ENCODE measurements around the gene WDFY2.
"Not testable (repeated sequence)": the region's sequence is repeated elsewhere in the genome, so short reads cannot be mapped to it uniquely, and the experiment has no call there.

The WDFY2 gene

DNA sequence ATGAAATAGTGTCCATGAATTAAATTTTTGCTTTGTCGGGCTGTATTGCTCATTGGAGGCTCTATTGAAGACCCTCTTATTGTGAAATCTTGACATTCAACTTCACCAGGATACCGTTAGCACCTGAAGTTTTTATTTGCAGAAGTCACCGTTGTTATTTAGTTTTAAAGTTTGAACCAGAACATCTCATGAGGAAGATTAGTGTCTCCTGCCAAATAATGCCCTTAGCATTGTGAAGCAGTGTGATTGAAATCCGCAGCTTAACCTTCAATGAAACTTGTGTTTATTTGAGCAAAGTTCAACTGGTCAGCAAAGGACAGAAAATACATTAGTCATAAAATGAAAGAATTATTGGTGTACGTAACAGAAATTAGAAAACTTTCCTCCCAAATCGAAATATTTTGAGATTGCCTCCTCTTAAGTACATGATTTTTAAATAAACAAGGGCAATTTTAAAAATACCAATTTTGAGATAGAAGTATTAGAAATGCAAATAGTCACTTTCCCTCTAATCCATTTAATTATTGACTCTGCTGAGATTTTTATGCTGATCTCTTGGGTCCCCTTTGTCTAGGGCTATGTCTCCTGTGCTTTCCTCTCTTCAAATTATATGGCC is 84.4 kb downstream of the WDFY2 start:
- peak in 1 of 3 experiments; percentile 41 for DNase-seq

DNA sequence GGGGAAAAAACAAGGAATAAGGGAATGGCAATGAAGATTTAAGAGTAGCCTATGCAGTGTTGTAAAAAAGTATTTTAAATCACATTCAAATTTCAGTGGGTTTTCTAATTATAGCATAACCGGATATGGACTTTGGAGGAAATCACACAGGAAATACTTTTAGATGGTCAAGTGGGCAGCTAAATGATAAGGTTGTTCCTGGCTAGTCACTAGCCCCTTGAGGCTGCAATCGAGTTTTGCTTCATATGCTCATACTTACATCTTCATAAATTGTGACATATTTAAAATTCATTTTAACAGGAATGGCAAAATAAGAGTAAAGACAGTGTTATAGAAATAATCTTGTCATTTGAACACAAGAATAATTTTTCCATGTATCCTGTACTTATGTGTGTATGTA is 88.9 kb downstream of the WDFY2 start:
- no peak for DNase-seq

DNA sequence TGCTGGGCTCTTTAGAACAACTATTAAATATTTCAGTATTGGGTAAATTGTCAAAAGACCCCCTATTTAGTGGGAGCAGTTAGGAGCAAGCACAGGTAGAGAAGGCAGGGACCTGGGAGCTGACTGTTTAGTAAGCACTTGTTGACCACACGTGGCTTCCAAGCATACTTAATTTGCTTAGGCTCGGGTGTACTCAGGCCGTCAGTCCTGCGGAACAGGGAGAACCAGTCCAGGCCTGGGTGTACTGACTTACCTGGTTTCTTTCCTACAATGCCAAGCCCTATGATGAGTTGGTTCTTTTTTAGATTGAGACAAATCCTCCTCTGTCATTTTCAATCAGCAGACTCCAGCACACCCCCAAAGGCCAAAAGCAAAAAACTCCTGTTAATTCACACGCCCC is 90.0 kb downstream of the WDFY2 start:
- DNase-seq, result peak; percentile 62 to 76 (median 71)

DNA sequence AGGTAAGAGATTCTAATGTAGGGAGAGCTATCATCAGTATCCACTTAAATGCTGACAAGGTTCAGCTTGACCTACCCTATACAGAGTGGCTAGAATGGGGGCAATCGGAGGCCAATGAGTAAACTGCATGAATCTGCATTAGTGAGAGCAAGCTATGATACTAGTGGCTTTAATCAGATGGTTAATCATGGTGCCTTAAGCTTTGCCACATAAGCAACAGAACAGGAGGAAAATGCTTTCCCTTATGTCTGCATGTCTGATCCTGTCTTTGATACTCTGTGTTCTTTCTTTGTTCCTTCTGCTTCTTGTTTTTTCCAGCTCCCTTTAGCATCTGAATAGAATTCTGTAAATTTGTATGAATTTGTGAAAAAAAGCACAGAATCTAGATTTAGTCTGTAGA is 91.1 kb downstream of the WDFY2 start:
- no peak for DNase-seq

DNA sequence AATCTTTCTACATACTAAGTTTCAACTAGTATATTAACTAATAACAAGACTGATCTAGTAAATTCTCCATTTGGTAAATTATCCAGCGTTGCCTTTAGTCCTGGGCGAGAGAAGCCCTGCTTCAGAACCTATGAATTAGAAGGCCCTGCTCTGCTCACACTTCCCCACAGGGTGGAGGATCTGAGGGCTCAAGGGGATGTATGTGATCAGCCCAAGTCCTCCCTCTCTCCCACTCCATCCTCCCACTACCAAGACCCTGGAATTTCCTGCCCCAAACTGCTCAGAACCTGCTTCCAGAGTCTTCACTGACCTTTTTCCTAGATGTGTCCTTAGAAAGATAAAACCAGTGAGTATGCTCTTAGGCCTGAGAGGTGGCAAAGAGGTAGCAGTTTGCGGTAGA is 91.6 kb downstream of the WDFY2 start:
- DNase-seq, result no peak

DNA sequence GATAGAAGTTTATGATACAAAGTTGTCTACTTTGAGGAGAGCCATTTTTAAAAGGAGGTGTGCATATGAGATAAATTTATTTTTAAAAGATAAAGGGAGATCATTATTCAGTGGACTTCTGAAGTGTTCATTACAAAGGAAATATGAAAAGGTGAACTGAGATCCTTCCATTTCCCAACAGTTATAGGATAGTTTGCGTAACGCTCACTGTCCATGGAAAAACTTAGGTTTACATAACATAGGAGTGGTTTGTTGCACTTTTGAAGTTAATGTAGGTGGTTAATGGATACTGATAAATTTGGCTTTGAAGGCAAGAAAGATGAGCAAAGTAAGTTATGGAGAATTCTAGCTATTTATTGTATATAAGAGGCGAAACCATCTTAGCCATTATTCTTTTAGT is 92.5 kb downstream of the WDFY2 start:
- no peak for DNase-seq

DNA sequence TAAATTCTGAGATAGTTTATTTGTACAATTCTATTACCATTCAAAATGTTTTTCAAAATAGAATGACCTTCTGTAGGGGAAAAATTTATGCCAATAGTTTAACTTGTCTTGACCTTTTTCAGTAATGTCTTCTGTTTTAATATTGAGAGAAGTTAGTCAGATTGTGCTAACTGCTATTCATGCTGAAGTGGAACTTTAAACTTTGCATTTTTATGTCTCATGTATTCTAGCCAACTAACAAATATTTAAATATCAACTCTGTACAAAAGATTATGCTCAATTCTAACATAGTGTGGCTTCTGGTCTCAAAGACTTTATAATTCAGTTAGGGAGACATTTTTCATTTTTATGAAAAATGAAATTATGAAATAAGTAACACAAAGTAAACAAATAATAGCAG is 94.2 kb downstream of the WDFY2 start:
- no peak for DNase-seq

DNA sequence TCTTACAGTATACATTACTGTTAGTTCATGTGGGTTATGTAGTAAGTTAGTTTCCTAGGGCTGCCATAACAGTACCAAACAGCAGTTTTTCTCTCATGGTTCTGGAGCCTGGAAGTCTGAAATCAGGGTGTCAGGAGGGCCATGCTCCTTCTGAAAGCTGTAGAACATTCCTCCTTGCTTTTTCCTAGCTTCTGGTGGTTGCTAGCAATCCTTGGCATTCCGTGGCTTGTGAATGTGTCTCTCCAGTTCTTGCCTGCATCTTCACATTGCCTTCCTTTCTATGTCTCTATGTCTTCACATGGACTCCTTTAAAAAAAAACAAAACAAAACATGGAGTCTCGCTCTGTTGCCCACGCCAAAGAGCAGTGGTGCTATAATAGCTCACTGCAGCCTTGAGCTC is 95.4 kb downstream of the WDFY2 start:
- DNase-seq, result no peak

DNA sequence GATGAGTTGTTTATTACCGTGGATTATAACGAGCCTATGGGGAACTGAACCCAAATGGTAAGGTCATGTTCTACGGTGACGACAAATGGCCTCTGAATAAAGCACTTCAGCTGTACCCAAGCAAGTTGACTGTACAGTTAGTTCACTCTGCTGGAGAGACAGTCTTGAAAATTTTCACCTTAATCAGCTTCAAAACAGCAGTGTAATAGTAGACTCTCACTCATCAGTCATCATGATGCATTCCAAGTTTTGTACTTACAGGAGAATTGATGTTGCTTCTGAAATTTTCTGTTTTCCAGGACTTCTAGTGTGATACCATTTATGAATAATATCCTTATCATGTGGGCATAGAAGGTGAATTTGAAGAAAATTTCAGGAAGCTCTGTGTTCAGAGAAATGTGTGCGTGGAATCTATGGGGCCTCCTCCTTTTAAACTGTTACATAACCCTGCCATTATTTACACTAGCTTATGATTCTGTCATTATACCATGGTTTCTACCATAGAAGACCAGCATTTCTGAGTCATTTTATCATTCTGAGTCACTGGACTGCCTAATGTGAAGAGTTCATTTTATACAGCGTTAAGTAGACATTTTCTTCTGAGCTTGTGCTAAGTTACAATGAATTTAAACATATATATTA is 96.9 kb downstream of the WDFY2 start:
- DNase-seq, result no peak

DNA sequence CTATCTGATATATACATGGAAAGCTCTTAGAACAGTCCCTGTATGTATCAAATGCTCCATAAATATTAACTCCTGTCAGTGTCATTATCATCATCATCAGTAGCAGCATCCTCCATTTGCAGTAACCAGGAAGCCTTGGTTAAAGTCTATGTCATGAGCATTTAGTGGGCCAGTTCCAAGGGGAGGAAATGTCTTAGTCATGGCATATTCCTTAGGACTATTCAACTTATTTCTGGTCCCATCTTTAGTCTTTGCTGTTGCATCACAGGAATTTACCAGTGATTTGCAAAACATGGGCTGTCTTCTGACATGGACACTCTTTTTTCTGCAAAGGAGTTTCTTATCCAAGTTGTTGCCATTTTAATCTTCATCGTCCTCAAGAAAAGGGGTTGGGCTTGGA is 98.4 kb downstream of the WDFY2 start:
- DNase-seq, result no peak

DNA sequence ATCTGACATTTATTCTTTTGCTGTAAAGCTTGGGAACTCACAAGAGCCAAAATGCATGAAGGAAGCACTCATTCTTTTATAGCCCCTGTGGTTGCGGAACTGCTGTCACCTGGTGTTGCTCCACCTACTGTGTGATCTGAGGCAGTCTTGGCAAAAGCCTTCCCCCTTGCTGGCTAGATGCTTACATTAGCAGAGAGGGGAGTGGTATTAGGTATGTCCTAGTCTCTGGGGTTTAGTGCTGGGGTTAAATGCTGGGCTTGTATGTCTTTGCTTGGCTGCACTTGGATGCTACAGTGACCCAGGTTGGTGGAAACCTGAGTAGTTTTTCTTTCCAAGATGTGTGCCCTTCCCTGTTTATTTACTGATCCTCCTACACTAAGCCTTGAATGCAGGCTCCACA is 99.3 kb downstream of the WDFY2 start:
- DNase-seq, result peak in 1 of 3 experiments; percentile 70

DNA sequence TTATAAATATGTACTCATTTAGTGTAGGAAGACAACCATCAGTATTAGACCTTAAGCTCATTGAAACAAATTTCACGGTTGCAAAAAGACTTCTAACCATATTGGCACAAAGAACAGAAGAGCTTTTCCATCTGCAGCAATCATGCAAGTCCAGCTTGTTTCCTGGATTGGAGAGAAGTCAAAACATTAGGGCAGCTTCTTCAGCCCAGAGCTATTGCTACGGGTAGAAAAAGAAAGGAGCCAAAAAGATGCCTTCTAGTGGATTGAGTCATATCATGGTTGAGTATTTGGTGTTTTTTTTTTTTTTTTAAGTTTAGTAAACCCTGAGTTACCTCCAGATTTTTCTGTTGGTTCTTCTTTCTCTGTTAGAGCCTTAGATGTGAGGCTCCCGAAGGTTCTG is 99.8 kb downstream of the WDFY2 start:
- DNase-seq, result no peak

DNA sequence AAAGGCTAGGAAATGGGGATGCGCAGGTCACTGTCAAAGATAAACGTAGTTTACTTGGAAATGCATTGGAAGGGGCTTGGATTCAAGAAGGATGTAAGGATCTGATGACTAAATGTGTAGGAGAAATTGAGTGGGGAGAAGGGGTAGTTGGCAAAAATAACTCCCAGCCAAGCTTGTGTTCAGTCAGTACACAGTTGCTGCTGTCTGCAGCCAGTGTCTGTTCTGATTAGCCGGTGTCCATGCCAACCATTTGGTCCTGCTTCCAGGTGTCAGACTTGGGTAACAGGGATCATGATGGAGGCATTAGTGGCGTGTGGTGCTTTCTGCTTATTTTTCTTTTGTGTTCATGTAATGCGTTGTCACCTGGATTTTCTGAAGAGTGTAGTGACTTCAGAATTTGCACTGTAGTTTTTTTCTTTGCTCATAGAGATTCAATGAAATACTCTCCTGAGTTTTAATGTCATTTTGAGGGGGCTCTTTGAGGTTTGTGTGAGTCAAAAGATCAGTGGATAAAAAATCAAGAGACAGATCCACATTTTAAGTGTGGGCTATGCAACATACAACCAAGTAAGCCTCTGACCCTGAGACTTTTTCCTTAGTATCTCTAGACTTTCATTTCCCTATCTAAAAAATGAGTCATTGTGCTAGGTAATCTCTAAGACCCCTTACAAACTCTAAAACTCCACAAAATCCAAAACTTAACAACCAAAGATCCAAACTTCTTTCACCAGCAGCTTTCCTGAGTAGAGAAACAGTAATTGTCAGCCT is 103.9 kb downstream of the WDFY2 start:
- peak in 2 of 3 experiments; percentile 38 to 82 for DNase-seq

DNA sequence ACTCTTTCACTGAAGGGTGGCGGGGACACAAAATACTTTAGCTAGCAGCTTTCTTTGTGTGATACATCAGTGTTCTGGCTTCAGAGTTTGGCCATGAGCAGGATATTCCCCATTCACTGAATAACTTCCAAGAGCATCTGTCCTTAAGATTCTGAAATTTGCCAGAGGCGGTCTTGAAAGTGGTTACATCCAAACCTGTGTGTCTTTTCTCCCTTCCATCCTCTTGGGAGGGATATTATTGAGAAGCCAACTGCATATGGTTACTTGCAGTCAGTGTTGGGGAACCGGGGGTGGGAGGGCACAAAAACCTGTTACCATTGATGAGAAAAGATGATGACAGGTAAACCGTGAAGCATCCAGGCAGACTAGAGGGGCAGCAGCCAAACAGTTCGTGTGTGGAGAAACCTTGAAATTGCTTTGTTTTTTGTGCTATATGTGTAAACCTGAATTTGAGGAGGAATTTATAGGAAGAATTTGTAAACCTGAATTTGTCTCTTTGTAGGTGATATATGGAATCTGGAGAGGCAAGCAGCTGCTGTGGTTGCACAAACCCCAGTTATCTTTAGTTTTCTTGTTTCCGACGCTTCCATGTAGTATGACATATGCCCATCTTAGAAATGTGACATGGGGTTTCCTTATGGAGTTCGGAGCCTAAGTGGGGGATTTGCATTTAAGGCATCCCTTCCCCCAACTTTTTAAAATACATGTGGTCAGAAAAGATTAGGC is 104.8 kb downstream of the WDFY2 start:
- peak in 1 of 3 experiments; percentile 8 for DNase-seq

DNA sequence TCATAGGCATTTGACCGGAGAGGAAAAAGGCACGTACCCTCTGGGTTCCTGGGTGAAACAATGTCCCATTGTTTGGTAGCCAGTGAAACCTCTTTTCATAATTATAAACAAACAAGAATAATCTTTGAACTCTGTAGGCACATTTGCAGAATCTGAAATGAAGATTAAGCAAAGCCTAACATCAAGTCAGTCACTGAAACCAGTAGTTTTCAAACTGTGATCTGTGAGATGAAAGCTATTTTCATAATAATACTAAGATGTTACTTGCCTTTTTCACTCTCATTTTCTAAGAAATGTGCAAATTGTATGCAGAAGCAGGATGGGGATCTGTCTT is 105.4 kb downstream of the WDFY2 start:
- peak in 1 of 3 experiments; percentile 39 for DNase-seq

DNA sequence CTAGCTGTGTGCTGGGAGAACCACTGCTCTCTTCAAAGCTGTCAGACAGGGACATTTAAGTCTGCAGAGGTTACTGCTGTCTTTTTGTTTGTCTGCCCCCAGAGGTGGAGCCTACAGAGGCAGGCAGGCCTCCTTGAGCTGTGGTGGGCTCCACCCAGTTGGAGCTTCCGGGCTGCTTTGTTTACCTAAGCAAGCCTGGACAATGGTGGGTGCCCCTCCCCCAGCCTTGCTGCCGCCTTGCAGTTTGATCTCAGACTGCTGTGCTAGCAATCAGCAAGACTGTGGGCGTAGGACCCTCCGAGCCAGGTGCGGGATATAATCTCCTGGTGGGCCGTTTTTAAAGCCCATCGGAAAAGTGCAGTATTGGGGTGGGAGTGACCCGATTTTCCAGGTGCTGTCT is 111.4 kb downstream of the WDFY2 start:
- DNase-seq, result not testable (repeated sequence)

DNA sequence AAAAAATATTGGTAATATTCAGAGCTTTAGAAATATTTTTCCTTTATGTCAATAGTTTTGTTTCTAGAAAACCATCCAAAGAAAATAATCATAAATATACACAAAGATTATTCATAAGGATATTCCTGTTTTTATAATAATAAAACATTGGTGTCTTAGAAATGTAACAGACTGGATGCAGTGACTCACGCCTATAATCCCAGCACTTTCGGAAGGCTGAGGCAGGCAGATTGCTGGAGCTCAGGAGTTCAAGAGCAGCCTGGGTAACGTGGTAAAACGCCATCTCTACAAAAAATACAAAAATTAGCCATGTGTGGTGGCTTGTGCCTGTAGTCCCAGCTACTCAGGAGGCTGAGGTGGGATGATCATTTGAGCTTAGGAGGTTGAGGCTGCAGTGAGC is 112.9 kb downstream of the WDFY2 start:
- DNase-seq, result no peak

DNA sequence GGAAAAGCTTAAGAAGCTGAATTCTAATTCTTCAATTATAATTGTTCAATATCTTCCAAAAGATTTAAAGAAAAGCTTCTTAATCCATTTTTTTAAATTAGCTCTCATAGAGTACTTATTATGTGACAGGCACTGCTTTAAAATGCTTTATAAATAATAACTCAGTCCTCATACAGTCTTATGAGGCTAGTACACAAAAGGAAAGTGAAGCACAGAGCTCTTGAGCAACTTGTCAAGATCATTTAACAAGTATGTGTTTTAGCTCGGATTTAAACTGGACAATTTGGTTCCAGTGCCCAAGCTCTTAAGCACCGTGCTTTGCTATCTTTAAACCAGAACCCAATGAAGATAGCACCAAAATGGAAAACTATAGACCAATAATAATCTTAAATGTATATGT is 113.6 kb downstream of the WDFY2 start:
- no peak for DNase-seq

DNA sequence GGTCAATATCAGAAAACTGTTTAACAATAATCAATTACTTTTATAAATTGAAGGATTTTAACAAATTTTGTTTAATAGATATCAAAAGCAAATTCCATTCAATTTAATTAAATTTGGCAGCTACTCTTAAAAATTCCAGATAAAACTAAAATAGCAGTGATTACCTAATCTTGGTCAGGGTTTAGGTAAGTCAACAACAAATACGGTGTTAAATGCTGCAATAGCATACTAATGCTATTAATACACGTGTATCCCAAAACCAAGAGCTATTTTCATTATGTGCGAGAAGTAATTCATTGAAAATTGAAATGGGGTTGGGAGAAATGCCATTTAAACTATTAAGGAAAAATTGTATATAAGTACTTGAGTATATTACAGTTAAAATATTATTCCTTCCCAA is 114.1 kb downstream of the WDFY2 start:
- no peak for DNase-seq

DNA sequence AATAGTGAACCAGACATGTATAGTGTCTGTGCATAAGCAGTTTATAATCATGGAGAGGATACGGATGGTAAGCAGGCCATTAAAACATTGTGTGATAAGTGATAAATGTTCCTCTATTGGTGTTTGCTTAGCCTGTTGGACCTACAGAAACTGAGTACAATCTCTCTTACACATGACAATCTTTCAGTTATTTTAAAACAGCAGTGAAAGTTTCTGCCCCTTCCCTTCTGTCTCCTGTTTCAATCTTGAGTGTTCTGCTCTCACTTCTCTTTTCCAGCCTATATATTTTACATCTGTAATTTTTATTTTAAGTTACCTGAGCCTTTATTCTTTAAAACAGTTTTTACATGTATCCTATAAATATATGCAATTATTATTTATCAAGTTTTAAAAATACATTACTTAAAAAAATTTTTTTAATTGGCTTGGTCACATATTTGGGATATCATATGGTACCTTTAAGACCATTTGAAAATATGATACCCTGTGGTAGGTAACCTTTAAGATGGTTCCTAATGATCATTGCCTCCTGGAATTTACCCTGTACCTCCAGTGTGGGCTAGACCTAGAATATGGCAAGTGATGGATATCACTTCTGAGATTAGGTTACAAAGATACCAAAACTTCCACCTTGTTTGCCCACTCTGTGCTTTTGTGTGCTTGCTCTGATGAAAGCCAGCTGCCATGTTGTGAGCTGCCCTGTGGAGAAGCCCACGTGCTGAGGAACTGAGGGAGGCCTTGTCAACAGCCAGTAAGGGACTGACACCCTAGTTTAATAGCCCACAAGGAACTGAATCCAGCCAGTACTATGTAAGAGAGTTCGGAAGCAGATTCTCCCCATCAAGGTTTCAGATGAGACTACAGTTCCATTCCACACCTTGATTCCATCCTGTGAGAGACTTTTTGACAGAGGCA is 120.4 kb downstream of the WDFY2 start:
- DNase-seq, result no peak

DNA sequence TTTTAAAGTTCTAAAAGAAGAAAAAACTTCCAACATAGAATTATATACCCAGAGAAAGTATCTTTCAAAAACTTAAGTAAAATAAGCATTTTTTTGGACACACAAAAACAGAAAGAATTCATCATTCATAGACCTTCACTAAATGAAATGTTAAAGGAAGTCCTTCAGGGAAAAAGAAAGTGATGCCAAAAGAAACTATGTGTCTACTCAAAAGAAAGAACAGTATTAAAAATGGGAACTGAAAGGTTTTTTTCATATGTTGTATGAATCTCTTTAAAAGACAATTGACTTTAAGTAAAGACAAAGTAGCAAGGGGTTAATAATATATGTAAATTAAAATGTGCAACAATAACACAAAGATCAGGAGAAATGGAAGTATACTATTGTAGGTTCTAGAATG is 123.2 kb downstream of the WDFY2 start:
- no peak for DNase-seq

DNA sequence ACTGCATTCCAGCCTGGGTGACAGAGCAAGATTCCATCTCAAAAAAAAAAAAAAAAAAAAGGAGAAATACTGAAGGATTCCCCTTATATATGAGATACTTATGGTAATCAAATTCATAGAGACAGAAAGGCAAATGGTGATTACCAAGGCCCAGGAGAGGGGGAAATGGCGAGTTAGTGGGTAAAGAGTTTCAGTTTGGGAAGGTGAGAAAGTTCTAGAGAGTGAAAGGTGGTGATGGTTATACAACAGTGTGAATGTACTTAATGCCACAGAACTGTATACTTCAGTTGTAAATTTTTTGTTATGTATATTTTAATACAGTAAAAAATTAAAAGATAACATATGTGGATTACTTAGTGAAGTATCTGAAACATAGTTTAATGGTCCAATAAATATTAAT is 129.5 kb downstream of the WDFY2 start:
- DNase-seq, result no peak

All from NCI-H1417 (cell line).